ENCODE results near the gene GPR68. TPM values are rescaled to one million over a fixed set of nuclear protein-coding genes. Genes with fewer than 3 reads are reported as not detected.

Gene GPR68
- total RNA-seq, result under 1 TPM; 0.37 to 0.66 TPM

GRCh38 chr14:91244501-91244901 is at the start of gene GPR68:
Gene GPR68 (minus strand): TSS chr14:91244704. CDS start chr14:91235050, 9,654 bp downstream.
- no peaks in the 10 kb centered on the region for H3K9me3 ChIP-seq
- no peak within 1 kb of the TSS for H3K4me3 ChIP-seq
- H3K27ac ChIP-seq, result peak within 1 kb of the TSS; percentile 48
- H3K27me3 ChIP-seq, result no peaks in the 10 kb centered on the region
- H3K9ac ChIP-seq (ENCODE audit: low read depth in 2 of 2, low read length in 2 of 2), result peak within 1 kb of the TSS; percentile 16 to 48
- no peaks in the 10 kb centered on the region for H3K4me1 ChIP-seq
- intact Hi-C loops (cut with DNase I), result no loop called here
- TF ChIP-seq, protein P1, sequence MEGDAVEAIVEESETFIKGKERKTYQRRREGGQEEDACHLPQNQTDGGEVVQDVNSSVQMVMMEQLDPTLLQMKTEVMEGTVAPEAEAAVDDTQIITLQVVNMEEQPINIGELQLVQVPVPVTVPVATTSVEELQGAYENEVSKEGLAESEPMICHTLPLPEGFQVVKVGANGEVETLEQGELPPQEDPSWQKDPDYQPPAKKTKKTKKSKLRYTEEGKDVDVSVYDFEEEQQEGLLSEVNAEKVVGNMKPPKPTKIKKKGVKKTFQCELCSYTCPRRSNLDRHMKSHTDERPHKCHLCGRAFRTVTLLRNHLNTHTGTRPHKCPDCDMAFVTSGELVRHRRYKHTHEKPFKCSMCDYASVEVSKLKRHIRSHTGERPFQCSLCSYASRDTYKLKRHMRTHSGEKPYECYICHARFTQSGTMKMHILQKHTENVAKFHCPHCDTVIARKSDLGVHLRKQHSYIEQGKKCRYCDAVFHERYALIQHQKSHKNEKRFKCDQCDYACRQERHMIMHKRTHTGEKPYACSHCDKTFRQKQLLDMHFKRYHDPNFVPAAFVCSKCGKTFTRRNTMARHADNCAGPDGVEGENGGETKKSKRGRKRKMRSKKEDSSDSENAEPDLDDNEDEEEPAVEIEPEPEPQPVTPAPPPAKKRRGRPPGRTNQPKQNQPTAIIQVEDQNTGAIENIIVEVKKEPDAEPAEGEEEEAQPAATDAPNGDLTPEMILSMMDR (IDR thresholded peaks at IDR 0.05), result no peak
- H3K36me3 ChIP-seq, result no peaks in the 10 kb centered on the region
- DNase-seq, result peak; percentile 46

- TF ChIP-seq, protein P1 (IDR thresholded peaks at IDR 0.05), result no peak
- H3K27me3 ChIP-seq, result no peaks in the 10 kb centered on the region
- intact Hi-C loops (cut with DNase I), result no loop called here
- H3K36me3 ChIP-seq, result peaks cover 6% of the 10 kb centered on the region
- H3K9ac ChIP-seq (ENCODE audit: low read depth in 2 of 2, low read length in 2 of 2), result no peak overlapping the region
- no peak overlapping the region for H3K27ac ChIP-seq
- H3K4me1 ChIP-seq, result no peaks in the 10 kb centered on the region
- no peak overlapping the region for H3K4me3 ChIP-seq
- no peaks in the 10 kb centered on the region for H3K9me3 ChIP-seq
- no peak for DNase-seq
Observed at GRCh38 chr14:91294153-91294552, 49.6 kb upstream of the GPR68 start.

DNA sequence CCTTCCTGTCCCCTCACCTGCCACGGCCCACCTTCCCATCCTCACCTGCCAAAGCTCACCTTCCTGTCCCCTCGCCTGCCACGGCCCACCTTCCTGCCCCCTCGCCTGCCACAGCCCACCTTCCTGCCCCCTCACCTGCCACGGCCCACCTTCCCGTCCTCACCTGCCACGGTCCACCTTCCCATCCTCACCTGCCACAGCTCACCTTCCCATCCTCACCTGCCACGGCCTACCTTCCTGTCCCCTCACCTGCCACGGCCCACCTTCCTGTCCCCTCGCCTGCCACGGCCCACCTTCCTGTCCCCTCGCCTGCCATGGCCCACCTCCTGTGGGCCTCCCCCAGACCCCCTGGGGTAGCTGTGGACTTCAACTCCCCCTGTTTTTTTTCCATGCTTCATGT is 48.8 kb upstream of the GPR68 start:
- no peak for DNase-seq
- H3K27ac ChIP-seq, result no peak overlapping the region
- intact Hi-C loops (cut with DNase I), result no loop called here

DNA sequence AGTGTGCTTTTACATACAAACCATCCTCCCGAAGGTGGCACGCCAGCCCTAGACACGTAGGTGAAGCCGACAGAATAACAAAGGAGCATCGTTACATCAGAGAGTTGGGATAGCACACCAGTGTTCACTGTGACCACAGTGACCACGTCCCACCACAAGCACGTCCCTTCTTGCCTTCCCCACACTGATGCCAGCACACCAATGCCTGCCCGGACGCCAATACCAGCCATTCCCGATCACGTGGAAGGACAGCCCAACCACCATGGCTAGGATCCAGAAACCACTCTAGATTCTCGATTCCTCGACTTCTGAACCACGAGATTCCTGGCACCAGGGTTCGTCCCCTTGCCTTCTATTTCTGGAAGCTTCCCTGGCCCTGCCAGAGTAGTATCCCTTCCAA is 48.0 kb upstream of the GPR68 start:
- H3K9ac ChIP-seq (ENCODE audit: low read depth in 2 of 2, low read length in 2 of 2), result no peak overlapping the region
- TF ChIP-seq, protein P1 (IDR thresholded peaks at IDR 0.05), result no peak
- DNase-seq, result no peak
- H3K4me1 ChIP-seq, result no peaks in the 10 kb centered on the region
- no peak overlapping the region for H3K4me3 ChIP-seq
- H3K9me3 ChIP-seq, result no peaks in the 10 kb centered on the region
- intact Hi-C loops (cut with DNase I), result no loop called here
- H3K36me3 ChIP-seq, result peaks cover 5% of the 10 kb centered on the region
- H3K27me3 ChIP-seq, result no peaks in the 10 kb centered on the region
- no peak overlapping the region for H3K27ac ChIP-seq

More for the DNA sequence above, 48.8 kb upstream of the GPR68 start:
- Histone ChIP-seq H3K9me3 (no peaks in the 10 kb centered on the region), H3K27me3 (no peaks in the 10 kb centered on the region), H3K4me1 (no peaks in the 10 kb centered on the region), H3K4me3 (no peak overlapping the region), H3K9ac (ENCODE audit: low read depth in 2 of 2, low read length in 2 of 2) (no peak overlapping the region), H3K36me3 (peaks cover 6% of the 10 kb centered on the region)
- TF ChIP-seq, protein P1 (IDR thresholded peaks at IDR 0.05), result no peak

DNA sequence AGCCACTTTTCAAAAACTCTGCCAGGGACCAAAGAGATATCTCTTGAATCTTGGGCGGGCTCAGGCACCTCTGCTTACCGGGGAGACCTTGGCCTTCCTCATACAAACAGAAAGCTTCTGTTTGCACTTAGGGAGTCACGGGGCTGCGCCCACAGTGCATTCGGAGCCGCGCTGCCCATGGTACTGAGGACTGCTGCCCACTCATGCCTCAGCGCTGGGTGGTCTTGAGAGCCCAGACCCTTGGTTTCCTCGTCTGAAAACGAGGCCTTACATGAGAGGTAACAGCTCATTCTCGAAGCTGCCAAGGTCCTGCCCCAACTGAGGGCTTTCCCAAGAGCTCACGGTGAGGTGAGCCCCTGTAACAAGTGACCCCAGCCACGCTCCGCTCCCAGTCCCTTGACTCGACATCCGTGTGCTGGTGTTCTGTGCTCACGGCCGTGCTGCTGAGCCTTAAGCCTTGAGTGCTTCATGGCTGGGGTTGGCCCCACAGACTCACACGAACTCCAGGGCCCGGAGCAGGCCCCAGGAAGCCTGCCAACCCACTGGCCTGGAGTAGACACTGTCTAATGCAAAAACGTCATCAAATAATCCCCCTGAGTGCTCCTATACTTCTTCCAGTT is 47.4 kb upstream of the GPR68 start:
- intact Hi-C loops (cut with DNase I), result no loop called here
- H3K27ac ChIP-seq, result no peak overlapping the region
- H3K4me1 ChIP-seq, result no peaks in the 10 kb centered on the region
- no peaks in the 10 kb centered on the region for H3K36me3 ChIP-seq
- no peak for DNase-seq
- H3K9me3 ChIP-seq, result no peaks in the 10 kb centered on the region
- TF ChIP-seq, protein P1 (IDR thresholded peaks at IDR 0.05), result no peak
- no peak overlapping the region for H3K9ac ChIP-seq (ENCODE audit: low read depth in 2 of 2, low read length in 2 of 2)
- no peak overlapping the region for H3K4me3 ChIP-seq
- no peaks in the 10 kb centered on the region for H3K27me3 ChIP-seq

Data from colonic mucosa (tissue), 4 donors.